MM.1S (cell line): ENCODE results near the gene RABIF.

ENCODE experiments used
- DNase-seq: peaks from one replicate; pipeline ENCODE4 v3.0.0-alpha.2; 2015
- H2AFZ ChIP-seq: fragments of 300-600 bp; sonication (generic); 2 replicates; pipeline ENCODE4 v1.6.0; 2016; ENCODE audit warnings: antibody characterized with exemption, low read length
- H3F3A ChIP-seq: fragments of 300-600 bp; sonication (generic); 2 replicates; pipeline ENCODE4 v1.6.1; 2016; ENCODE audit warnings: mild to moderate bottlenecking, antibody characterized with exemption, low read length, moderate library complexity, mixed read lengths; ENCODE audit not compliant: insufficient read depth
- H3K27ac ChIP-seq: fragments of 300-600 bp; sonication (generic); 2 replicates; pipeline ENCODE4 v1.5.1; 2016; ENCODE audit warnings: mild to moderate bottlenecking, low read length
- H3K27me3 ChIP-seq: fragments of 300-600 bp; sonication (generic); replicated peaks from 2 replicates; pipeline ENCODE4 v1.6.0; 2016; ENCODE audit warnings: low read length; ENCODE audit not compliant: insufficient read depth
- H3K36me3 ChIP-seq: fragments of 300-600 bp; sonication (generic); replicated peaks from 2 replicates; pipeline ENCODE4 v1.6.1; 2016; ENCODE audit warnings: mild to moderate bottlenecking, low read length, mixed read lengths; ENCODE audit not compliant: insufficient read depth
- H3K4me1 ChIP-seq: fragments of 300-600 bp; sonication (generic); 2 replicates; pipeline ENCODE4 v1.6.1; 2016; ENCODE audit warnings: low read length, mixed read lengths
- H3K4me2 ChIP-seq: fragments of 300-600 bp; sonication (generic); 2 replicates; pipeline ENCODE4 v1.6.0; 2016; ENCODE audit warnings: low read depth, low read length
- H3K4me3 ChIP-seq: fragments of 300-600 bp; sonication (generic); 2 replicates; pipeline ENCODE4 v1.5.1; 2016; ENCODE audit warnings: low read length, mixed read lengths
- H3K79me2 ChIP-seq: fragments of 300-600 bp; sonication (generic); 2 replicates; pipeline ENCODE4 v1.6.1; 2016; ENCODE audit warnings: mixed run types, low read length, mixed read lengths
- H3K9ac ChIP-seq: fragments of 300-600 bp; sonication (generic); 2 replicates; pipeline ENCODE4 v1.6.1; 2016; ENCODE audit warnings: low read length, mixed read lengths
- H3K9me2 ChIP-seq: fragments of 300-600 bp; sonication (generic); replicated peaks from 2 replicates; pipeline ENCODE4 v1.6.1; 2016; ENCODE audit warnings: mild to moderate bottlenecking, low read length, mixed read lengths; ENCODE audit not compliant: insufficient read depth
- H3K9me3 ChIP-seq: fragments of 300-600 bp; sonication (generic); replicated peaks from 2 replicates; pipeline ENCODE4 v1.6.1; 2016; ENCODE audit warnings: mild to moderate bottlenecking, low read length, mixed read lengths; ENCODE audit not compliant: insufficient read depth
- H4K20me1 ChIP-seq: fragments of 300-600 bp; sonication (generic); 2 replicates; pipeline ENCODE4 v1.6.1; 2016; ENCODE audit warnings: mild to moderate bottlenecking, low read length, moderate library complexity, mixed read lengths; ENCODE audit not compliant: insufficient read depth
- CTCF ChIP-seq: fragments of 300-600 bp; sonication (generic); IDR thresholded peaks from 2 replicates; pipeline ENCODE4 v1.5.1; 2016; ENCODE audit warnings: antibody characterized with exemption, low read length, mixed read lengths
- EZH2 ChIP-seq: fragments of 300-600 bp; sonication (generic); optimal IDR thresholded peaks from 2 replicates; pipeline ENCODE3; 2017; ENCODE audit warnings: low read depth, mild to moderate bottlenecking, antibody characterized with exemption, low read length, mixed read lengths
- EZH2phosphoT487 ChIP-seq: fragments of 300-600 bp; sonication (generic); IDR thresholded peaks from 2 replicates; pipeline ENCODE4 v1.6.1; 2018; ENCODE audit warnings: antibody characterized with exemption, low read length

The RABIF gene

DNA sequence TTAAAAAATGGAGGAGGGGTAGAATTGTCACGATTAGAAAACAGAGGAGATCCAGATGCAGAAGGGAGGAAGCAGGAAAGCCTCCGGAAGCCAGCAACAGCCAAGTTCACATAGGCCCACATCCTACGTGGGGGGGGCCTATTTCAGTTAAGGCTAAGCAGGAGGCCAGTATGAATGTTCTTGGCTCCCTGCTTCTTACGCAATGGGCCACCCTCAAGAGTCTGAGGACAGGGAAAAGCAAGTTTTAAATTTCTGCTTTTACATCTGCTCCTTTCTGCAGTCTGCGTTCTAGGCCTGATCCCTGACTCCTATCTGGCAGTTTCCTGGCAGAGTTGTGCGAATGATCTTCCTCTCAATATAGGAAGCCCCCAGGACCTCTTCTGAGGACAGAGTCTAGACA is 30.6 kb downstream of the RABIF start:
- Histone ChIP-seq H3K27me3 (peaks cover 13% of the 10 kb centered on the region), H4K20me1 (no peaks in the 10 kb centered on the region), H2AFZ (no peak overlapping the region), H3K4me2 (no peak overlapping the region), H3K4me3 (no peak overlapping the region), H3K4me1 (peaks cover 6% of the 10 kb centered on the region; the same call in 1 of the 2 replicates), H3K36me3 (no peaks in the 10 kb centered on the region), H3F3A (no peaks in the 10 kb centered on the region), H3K27ac (no peak overlapping the region), H3K9ac (no peak overlapping the region), H3K9me2 (no peaks in the 10 kb centered on the region), H3K79me2 (no peaks in the 10 kb centered on the region), H3K9me3 (no peaks in the 10 kb centered on the region)
- TF ChIP-seq CTCF = no peak
- DNase-seq = no peak

GRCh38 chr1:202857136-202857610 is 31.8 kb downstream of the RABIF start:
- no peaks in the 10 kb centered on the region for H3F3A ChIP-seq
- no peaks in the 10 kb centered on the region for H3K9me2 ChIP-seq
- H3K79me2 ChIP-seq = no peaks in the 10 kb centered on the region
- DNase-seq = no peak
- H3K27ac ChIP-seq = no peak overlapping the region
- H3K4me1 ChIP-seq = peaks cover 4% of the 10 kb centered on the region; the same call in 1 of the 2 replicates
- H2AFZ ChIP-seq = no peak overlapping the region
- H3K4me3 ChIP-seq = no peak overlapping the region
- no peaks in the 10 kb centered on the region for H3K36me3 ChIP-seq
- H3K9me3 ChIP-seq = no peaks in the 10 kb centered on the region
- no peak overlapping the region for H3K4me2 ChIP-seq
- TF ChIP-seq EZH2 (no peak), CTCF (no peak), EZH2phosphoT487 (no peak)
- no peak overlapping the region for H3K9ac ChIP-seq
- H4K20me1 ChIP-seq = no peaks in the 10 kb centered on the region
- H3K27me3 ChIP-seq = peaks cover 2% of the 10 kb centered on the region

- Histone ChIP-seq H4K20me1 (no peaks in the 10 kb centered on the region), H3K9me2 (no peaks in the 10 kb centered on the region), H3K79me2 (no peaks in the 10 kb centered on the region), H3K27me3 (no peaks in the 10 kb centered on the region), H3K9me3 (no peaks in the 10 kb centered on the region), H3K36me3 (no peaks in the 10 kb centered on the region), H3F3A (no peaks in the 10 kb centered on the region), H2AFZ (no peak overlapping the region), H3K4me2 (no peak overlapping the region), H3K9ac (no peak overlapping the region), H3K27ac (no peak overlapping the region), H3K4me3 (no peak overlapping the region), H3K4me1 (no peaks in the 10 kb centered on the region)
- no peak for TF ChIP-seq CTCF
- TF ChIP-seq EZH2phosphoT487 = no peak
- DNase-seq = no peak
Measured at GRCh38 chr1:202856014-202856413, 32.9 kb downstream of the RABIF start.

GRCh38 chr1:202854787-202855186 is 34.2 kb downstream of the RABIF start:
- TF ChIP-seq CTCF (no peak), EZH2phosphoT487 (no peak), EZH2 (no peak)
- no peaks in the 10 kb centered on the region for H3K36me3 ChIP-seq
- H3K9me2 ChIP-seq = no peaks in the 10 kb centered on the region
- no peaks in the 10 kb centered on the region for H3K4me1 ChIP-seq
- no peaks in the 10 kb centered on the region for H3K79me2 ChIP-seq
- no peaks in the 10 kb centered on the region for H3K27me3 ChIP-seq
- H2AFZ ChIP-seq = no peak overlapping the region
- H3K9me3 ChIP-seq = no peaks in the 10 kb centered on the region
- no peaks in the 10 kb centered on the region for H4K20me1 ChIP-seq
- H3K4me2 ChIP-seq = no peak overlapping the region
- H3K27ac ChIP-seq = no peak overlapping the region
- no peak overlapping the region for H3K4me3 ChIP-seq
- H3F3A ChIP-seq = no peaks in the 10 kb centered on the region
- DNase-seq = no peak
- H3K9ac ChIP-seq = no peak overlapping the region
